C4-2B (cell line): ENCODE data around the gene ARHGEF26.

Experiments
- CTCF ChIP-seq: fragments of 450-650 bp; conservative IDR thresholded peaks from 2 replicates; pipeline ENCODE4 v1.5.1; 2017; ENCODE audit warnings: mild to moderate bottlenecking
- ZFX ChIP-seq: fragments of 450-650 bp; IDR thresholded peaks from 2 replicates; pipeline ENCODE4 v1.6.1; 2017

- TF ChIP-seq CTCF (no peak), ZFX (no peak)
Measured at GRCh38 chr3:154180836-154181691, 59.9 kb downstream of the ARHGEF26 start.
